H1 (cell line): ENCODE results near the gene ARHGAP22.

Experiments used
- ASH2L ChIP-seq: fragments of 200-600, 300-600 bp; sonication (generic); IDR thresholded peaks from one replicate; pipeline ENCODE4 v1.7.1; 2017; ENCODE audit warnings: low read length
- EGR1 ChIP-seq: IDR thresholded peaks from 2 replicates; pipeline ENCODE4 v1.6.1; 2011; ENCODE audit warnings: low read depth, low read length, borderline replicate concordance
- EP300 ChIP-seq, 2 experiments: IDR thresholded peaks; 1 replicate in 1 of 2; 2 replicates in 1 of 2; pipeline ENCODE4 v1.6.1; 2011 to 2012; ENCODE audit warnings: low read depth in 2 of 2, low read length in 2 of 2, mild to moderate bottlenecking in 2 of 2, borderline replicate concordance in 1 of 2, inconsistent platforms in 1 of 2, moderate library complexity in 1 of 2
- JUND ChIP-seq: IDR thresholded peaks from 2 replicates; pipeline ENCODE4 v1.6.1; 2011; ENCODE audit warnings: mild to moderate bottlenecking, improper control_type of control experiment, low read length
- KDM4A ChIP-seq: IDR thresholded peaks from one replicate; pipeline ENCODE4 v1.7.1; 2012; ENCODE audit warnings: low read depth, mild to moderate bottlenecking, moderate library complexity, low read length, inconsistent platforms; ENCODE audit not compliant: severe bottlenecking
- POLR2A ChIP-seq, 2 experiments: IDR thresholded peaks; 1 replicate in 1 of 2; 2 replicates in 1 of 2; pipeline ENCODE4 v1.6.1; 2011; ENCODE audit warnings: low read depth in 2 of 2, low read length in 2 of 2, mild to moderate bottlenecking in 2 of 2; ENCODE audit errors: control extremely low read depth in 1 of 2
- POLR2AphosphoS5 ChIP-seq: IDR thresholded peaks from 2 replicates; pipeline ENCODE4 v1.6.1; 2011; ENCODE audit warnings: low read depth, low read length
- SIRT6 ChIP-seq: IDR thresholded peaks from one replicate; pipeline ENCODE4 v1.7.1; 2012; ENCODE audit warnings: low read length, inconsistent platforms
- SUZ12 ChIP-seq: fragments of 200-600 bp; sonication (generic); IDR thresholded peaks from 2 replicates; pipeline ENCODE4 v1.6.1; 2012; ENCODE audit warnings: mild to moderate bottlenecking, inconsistent platforms, low read length, moderate library complexity, mixed read lengths
- TAF1 ChIP-seq: IDR thresholded peaks from 2 replicates; pipeline ENCODE4 v1.6.1; 2011; ENCODE audit warnings: mild to moderate bottlenecking, low read depth, low read length
- YY1 ChIP-seq: IDR thresholded peaks from 2 replicates; pipeline ENCODE4 v1.6.1; 2011; ENCODE audit warnings: low read depth, mild to moderate bottlenecking, low read length
- TF ChIP-seq, protein P1 (sequence below), 3 experiments: IDR thresholded peaks; 1 replicate in 2 of 3; 2 replicates in 1 of 3; pipeline versions ENCODE4 v1.5.1 to v1.6.1; 2011; ENCODE audit warnings: low read length in 3 of 3, mild to moderate bottlenecking in 3 of 3, inconsistent platforms in 2 of 3, low read depth in 1 of 3, moderate library complexity in 1 of 3; ENCODE audit not compliant: insufficient read depth in 1 of 3; ENCODE audit errors: control extremely low read depth in 1 of 3

DNA sequence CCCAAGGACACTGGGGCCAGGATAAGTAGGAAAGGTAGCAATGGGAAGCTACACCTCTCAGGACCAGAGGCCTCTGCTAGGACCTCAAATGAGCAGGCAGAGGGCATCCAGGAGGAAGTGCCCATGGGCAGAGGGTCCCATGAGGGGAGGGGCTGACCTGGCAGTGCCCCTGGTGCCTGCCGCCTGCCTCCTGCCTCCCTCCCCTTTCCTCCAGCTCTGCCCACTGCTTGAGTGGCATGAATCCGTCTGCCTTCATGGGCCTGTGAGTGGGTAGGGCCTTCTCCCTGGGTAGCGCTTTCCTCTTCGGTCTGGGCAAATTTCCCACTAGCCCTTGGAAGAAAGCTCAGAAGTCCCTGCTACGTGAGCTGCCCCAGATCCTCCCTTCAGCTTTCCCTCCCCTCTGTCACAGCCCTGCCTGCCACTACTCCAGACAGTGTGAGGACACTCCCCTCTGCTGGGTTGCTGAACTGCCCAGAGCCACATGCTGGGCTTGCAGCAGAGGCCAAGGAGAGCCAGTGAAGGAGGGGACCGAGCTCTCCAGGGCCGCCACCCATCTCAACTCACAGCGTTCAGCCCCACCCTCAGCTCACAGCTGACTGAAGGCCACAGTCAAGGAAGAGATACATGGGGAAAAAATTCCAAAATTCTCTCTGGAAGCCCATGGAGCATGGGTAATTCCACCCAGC is 141.4 kb downstream of the ARHGAP22 start:
- TF ChIP-seq POLR2AphosphoS5 (no peak), EP300 (IDR thresholded peaks at IDR 0.05; ENCODE audit: borderline replicate concordance in 1 of 2, low read depth in 2 of 2, low read length in 2 of 2) (no peak), SIRT6 (no peak), POLR2A (IDR thresholded peaks at IDR 0.05; ENCODE audit: control extremely low read depth in 1 of 2, low read depth in 2 of 2, low read length in 2 of 2) (no peak), KDM4A (no peak), EGR1 (no peak), ASH2L (no peak), TAF1 (no peak), YY1 (no peak), SUZ12 (no peak), JUND (no peak)
- TF ChIP-seq, protein P1, sequence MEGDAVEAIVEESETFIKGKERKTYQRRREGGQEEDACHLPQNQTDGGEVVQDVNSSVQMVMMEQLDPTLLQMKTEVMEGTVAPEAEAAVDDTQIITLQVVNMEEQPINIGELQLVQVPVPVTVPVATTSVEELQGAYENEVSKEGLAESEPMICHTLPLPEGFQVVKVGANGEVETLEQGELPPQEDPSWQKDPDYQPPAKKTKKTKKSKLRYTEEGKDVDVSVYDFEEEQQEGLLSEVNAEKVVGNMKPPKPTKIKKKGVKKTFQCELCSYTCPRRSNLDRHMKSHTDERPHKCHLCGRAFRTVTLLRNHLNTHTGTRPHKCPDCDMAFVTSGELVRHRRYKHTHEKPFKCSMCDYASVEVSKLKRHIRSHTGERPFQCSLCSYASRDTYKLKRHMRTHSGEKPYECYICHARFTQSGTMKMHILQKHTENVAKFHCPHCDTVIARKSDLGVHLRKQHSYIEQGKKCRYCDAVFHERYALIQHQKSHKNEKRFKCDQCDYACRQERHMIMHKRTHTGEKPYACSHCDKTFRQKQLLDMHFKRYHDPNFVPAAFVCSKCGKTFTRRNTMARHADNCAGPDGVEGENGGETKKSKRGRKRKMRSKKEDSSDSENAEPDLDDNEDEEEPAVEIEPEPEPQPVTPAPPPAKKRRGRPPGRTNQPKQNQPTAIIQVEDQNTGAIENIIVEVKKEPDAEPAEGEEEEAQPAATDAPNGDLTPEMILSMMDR (IDR thresholded peaks at IDR 0.05; ENCODE audit: control extremely low read depth in 1 of 3, insufficient read depth in 1 of 3, low read depth in 1 of 3, low read length in 3 of 3), result no peak
